GM20431 (cell line): Measurements from ENCODE around the gene PHACTR3.

Experiments used
- in situ Hi-C: fragments of 300-500 bp; cut with MseI, MboI; formaldehyde crosslinking; loops from one replicate; pipeline ENCODE4 v1.15.0; 2020; ENCODE audit warnings: low sequenced_read_pairs; ENCODE audit not compliant: unreplicated experiment

PHACTR3 gene

GRCh38 chr20:59683181-59683580 is 78.8 kb downstream of the PHACTR3 start:
- in situ Hi-C loops: no loop called here

GRCh38 chr20:59684685-59685242 is 80.4 kb downstream of the PHACTR3 start:
- in situ Hi-C loops: no loop called here

- in situ Hi-C loops: no loop called here
These were observed 82.3 kb downstream of the PHACTR3 start for GRCh38 chr20:59686404-59687346.

- in situ Hi-C loops: no loop called here
These were observed 84.0 kb downstream of the PHACTR3 start for GRCh38 chr20:59688356-59688755.

GRCh38 chr20:59688999-59689398 is 84.7 kb downstream of the PHACTR3 start:
- in situ Hi-C loops: no loop called here

GRCh38 chr20:59690101-59690500 is 85.8 kb downstream of the PHACTR3 start:
- in situ Hi-C loops: no loop called here

GRCh38 chr20:59690976-59691375 is 86.6 kb downstream of the PHACTR3 start:
- in situ Hi-C loops: no loop called here

GRCh38 chr20:59692139-59692538 is 87.8 kb downstream of the PHACTR3 start:
- in situ Hi-C loops: no loop called here

- in situ Hi-C loops: no loop called here
These were observed 89.2 kb downstream of the PHACTR3 start for GRCh38 chr20:59693587-59693986.

GRCh38 chr20:59696476-59696875 is 92.1 kb downstream of the PHACTR3 start:
- in situ Hi-C loops: no loop called here

- in situ Hi-C loops: no loop called here
These were observed 92.7 kb downstream of the PHACTR3 start for GRCh38 chr20:59697068-59697467.

- in situ Hi-C loops: no loop called here
These were observed 94.3 kb downstream of the PHACTR3 start for GRCh38 chr20:59698598-59698997.

GRCh38 chr20:59701236-59701635 is 96.9 kb downstream of the PHACTR3 start:
- in situ Hi-C loops: no loop called here

- in situ Hi-C loops: no loop called here
These were observed 98.7 kb downstream of the PHACTR3 start for GRCh38 chr20:59703046-59703445.

- in situ Hi-C loops: no loop called here
These were observed 101.5 kb downstream of the PHACTR3 start for GRCh38 chr20:59705651-59706399.

GRCh38 chr20:59706400-59706693 is 102.0 kb downstream of the PHACTR3 start:
- in situ Hi-C loops: no loop called here

GRCh38 chr20:59708326-59708725 is 104.0 kb downstream of the PHACTR3 start:
- in situ Hi-C loops: no loop called here

- in situ Hi-C loops: no loop called here
These were observed 105.3 kb downstream of the PHACTR3 start for GRCh38 chr20:59709636-59710035.

GRCh38 chr20:59718071-59718470 is 113.7 kb downstream of the PHACTR3 start:
- in situ Hi-C loops: no loop called here

- in situ Hi-C loops: no loop called here
These were observed 114.4 kb downstream of the PHACTR3 start for GRCh38 chr20:59718751-59719150.

GRCh38 chr20:59720013-59720412 is 115.7 kb downstream of the PHACTR3 start:
- in situ Hi-C loops: no loop called here
